Cardiac septum (tissue), 1 donor: Measurements from ENCODE around the gene CTDNEP1. TPM values are rescaled to one million over a fixed set of nuclear protein-coding genes. Genes with fewer than 3 reads are reported as not detected.

ENCODE experiments used
- DNase-seq: peaks from one replicate; pipeline ENCODE4 v3.0.0-alpha.2; 2020; ENCODE audit warnings: low spot score
- intact Hi-C: fragments of 100-400 bp; cut with DNase I; formaldehyde crosslinking; loops from one replicate; pipeline ENCODE4 v1.14.0; 2022
- total RNA-seq: library from RNA; stranded (reverse); fragmentation: NEBNext Ultra II Directional; extraction: Animal tissue kit (Norgen Biotek cat#: 25700); gene quantifications from one replicate; pipeline ENCODE4 v1.2.1, GENCODE V29; 2021
- donor health status: DM: no; HTN: no; CAD: no.

Gene CTDNEP1
- total RNA-seq, 1 donor from 2014 or later = 111 TPM

- intact Hi-C loops = loop anchor here (2.0 kb wide), 1 partner anchor 18 kb away; the partner anchor contains the start of gene PHF23
Measured at GRCh38 chr17:7220593-7221277, 30.8 kb downstream of the CTDNEP1 start.

DNA sequence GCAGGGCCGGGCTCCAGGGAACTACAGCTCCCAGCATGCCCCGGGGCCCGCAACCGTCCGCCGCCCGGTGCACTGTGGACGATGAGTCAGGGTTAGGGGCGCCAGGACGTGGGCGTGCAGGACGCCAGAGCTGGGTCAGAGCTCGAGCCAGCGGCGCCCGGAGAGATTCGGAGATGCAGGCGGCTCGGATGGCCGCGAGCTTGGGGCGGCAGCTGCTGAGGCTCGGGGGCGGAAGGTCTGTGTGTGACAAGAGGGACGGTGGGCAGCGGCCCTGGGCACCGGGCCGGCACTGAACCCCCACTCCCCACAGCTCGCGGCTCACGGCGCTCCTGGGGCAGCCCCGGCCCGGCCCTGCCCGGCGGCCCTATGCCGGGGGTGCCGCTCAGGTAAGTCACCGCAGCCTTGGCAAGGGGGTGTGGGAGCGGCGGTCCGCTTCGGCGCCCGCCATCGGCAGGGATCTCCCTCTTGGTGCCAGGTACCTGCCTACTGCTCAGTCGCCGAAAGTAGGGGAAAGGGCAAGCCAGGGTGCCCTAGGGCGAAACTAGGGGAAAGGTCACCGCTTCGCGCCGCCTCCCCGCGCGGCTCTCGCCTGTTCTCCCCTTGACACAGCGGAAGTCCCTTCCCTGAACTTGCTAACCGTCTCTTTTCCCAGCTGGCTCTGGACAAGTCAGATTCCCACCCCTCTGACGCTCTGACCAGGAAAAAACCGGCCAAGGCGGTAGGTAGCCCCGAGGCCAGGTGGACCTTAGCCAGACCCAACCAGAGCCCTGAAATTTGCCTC, 31.5 kb downstream of the CTDNEP1 start, which contains the start of the genes ACADVL and DLG4:
TSS of gene ACADVL (plus strand) at position 127 of the 781 bp plus-strand sequence. CDS start at position 174, 47 bp downstream.
TSS of gene DLG4 (minus strand) at position 25 of the 781 bp plus-strand sequence.
- intact Hi-C loops = loop anchor here (2.0 kb wide), 1 partner anchor 19 kb away; the partner anchor contains the start of gene PHF23
- DNase-seq = peak; percentile 96

More at GRCh38 chr17:7220593-7221277, 30.8 kb downstream of the CTDNEP1 start:
- peak; percentile 84 for DNase-seq

DNA sequence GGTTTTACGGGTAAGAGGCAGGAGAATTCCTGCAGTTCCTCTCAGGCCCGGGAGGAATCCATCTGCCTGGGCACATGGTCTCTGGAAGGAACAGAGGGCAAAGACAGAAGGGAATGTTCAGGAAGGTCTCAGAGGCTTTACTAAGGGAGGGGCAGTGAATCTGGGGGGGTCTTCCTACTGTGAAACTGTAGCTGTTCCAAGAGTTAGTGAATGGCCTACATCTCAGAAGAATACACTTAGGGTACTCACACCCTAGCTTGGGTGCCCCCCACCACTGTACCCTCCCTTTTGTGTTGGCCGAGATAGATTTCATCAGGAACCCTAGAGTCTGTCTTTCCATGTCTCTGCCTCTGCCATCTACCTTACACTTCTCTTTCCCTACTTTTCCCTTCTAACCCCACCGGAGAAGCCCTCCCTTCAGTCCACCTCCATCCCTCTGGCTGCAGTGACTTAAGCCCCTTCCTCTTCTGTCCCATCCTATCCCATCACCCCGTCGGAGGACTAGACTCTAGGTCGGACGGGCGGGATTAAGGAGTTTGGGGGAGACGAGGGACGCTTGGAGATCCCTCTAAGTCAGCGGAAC, 32.2 kb downstream of the CTDNEP1 start:
- DNase-seq = no peak

DNA sequence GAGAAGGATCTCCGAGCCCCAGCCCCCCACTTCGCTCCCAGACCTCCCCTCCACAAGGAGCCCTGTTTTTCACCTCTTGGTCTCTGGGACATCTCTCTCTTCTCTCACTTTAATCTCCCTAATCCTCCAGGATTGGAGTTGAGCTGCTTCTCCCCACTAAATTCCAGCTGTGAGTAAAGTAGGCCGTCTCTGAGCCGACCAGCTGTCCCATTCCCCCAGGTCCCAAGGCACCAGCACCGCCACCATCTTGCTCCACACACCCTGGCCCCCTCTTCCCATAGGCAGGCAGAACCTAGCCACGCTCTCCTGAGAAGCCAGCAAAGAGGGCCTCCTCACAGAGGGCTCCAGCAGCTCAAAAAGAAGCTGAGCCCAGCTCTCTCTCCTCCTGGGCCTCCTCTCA, 32.8 kb downstream of the CTDNEP1 start:
- no peak for DNase-seq
- intact Hi-C loops = no loop called here

More for the DNA sequence above, 32.2 kb downstream of the CTDNEP1 start:
- intact Hi-C loops = no loop called here

DNA sequence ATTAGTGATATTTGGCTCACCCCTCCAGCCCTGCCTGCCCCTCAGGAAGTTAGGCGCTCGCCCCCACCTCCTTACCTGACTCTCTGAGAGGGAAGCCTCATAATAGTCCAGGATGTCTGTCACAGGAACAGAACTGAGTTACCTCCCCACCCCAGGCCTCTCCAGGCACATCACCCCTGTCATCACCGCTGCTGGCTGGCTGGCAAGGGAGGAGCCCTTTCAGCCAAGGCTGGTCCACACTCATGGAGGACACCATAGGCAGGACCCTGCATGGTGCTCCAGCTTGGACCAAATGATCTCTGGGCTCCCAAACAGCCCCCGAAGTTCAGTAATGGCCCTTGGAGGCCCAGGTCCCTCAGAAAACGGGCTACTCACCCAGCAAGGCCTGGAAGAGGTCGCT, 33.4 kb downstream of the CTDNEP1 start:
- intact Hi-C loops = no loop called here
- no peak for DNase-seq

DNA sequence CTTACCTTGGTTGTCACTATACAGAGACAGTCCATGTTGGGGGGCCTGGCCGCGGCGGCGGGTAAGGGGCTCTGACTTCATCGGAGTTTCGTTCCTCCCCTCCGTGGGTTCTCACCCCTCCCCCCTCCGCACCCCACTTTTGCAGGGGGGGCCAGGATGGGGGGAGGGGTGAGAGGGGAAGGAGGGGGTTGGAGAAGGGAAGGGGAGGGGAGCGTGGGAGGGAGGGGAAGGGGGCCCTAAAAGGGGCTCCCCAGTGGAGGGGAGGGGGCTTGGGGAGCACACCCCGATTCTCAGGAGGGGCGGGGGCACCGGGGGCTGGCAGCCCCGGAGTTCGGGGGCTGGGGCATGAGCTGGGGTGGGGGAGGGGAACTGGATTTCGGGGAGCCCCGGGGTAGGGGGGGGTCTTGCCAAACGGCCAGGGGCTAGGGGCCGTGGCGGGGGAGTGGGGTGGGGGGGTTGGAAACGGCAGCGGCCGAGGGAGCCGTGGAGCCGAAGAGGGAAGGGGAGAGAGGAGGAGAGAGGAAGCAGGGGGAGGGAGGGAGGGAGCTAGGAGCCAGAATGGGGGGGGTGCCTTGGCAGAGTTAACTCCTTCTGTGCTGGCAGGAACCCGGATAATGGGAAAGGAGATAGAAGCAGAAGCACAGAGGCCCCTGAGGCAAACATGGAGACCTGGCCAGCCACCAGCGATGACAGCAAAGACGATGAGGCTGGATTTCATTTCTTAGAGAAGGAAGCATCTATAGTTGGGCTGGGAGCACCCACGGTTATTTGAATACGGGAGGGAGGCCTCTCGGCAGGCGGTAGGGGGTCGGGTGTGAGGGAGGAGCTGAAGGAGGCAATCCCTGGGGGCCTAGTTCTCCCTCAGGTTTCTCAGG, 34.2 kb downstream of the CTDNEP1 start:
- peak; percentile 78 for DNase-seq
- intact Hi-C loops = no loop called here

DNA sequence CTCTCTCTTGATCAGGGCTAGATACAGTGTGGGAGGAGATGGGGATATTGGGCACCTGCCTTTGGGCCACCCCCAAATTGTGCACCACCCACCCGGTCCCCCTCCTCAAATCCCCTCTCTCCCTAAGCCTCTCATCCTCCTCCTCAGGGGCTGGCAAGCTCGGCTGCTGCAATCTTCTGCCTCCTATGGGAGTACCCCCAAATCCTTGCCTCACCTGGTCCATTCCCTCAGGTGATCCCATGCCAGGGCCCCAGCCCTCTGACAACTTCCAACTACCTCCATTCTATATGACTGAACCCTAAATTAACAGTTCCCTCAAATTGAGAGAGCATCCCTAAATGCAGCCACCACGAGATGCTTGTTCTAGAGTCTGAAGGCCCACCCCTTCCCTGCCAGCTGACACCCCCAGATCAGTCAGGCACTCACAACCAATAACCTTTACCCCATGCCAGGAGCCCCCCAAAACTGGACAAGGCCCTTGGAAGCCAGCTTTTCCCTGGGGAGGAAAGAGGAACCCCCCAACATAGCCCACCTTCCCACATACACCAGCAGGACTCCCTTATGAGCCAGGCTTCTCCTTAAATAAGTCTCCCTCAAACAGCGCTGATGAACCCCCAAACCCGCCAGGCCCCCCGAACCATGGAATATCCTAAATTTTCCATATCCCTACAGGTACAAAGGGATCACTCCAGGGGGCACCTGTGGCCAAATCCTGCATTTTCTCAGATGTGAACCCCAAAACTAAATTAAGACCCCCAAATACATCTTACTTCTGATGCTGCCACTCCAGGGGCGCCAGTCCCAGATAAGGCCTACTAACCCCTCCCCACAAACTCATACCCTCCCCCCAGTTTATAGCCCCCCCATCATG, 35.1 kb downstream of the CTDNEP1 start:
- intact Hi-C loops = no loop called here
- no peak for DNase-seq

- no peak for DNase-seq
- intact Hi-C loops = no loop called here
Measured at GRCh38 chr17:7215652-7216180, 35.8 kb downstream of the CTDNEP1 start.

- no peak for DNase-seq
Measured at GRCh38 chr17:7215136-7215638, 36.3 kb downstream of the CTDNEP1 start.

DNA sequence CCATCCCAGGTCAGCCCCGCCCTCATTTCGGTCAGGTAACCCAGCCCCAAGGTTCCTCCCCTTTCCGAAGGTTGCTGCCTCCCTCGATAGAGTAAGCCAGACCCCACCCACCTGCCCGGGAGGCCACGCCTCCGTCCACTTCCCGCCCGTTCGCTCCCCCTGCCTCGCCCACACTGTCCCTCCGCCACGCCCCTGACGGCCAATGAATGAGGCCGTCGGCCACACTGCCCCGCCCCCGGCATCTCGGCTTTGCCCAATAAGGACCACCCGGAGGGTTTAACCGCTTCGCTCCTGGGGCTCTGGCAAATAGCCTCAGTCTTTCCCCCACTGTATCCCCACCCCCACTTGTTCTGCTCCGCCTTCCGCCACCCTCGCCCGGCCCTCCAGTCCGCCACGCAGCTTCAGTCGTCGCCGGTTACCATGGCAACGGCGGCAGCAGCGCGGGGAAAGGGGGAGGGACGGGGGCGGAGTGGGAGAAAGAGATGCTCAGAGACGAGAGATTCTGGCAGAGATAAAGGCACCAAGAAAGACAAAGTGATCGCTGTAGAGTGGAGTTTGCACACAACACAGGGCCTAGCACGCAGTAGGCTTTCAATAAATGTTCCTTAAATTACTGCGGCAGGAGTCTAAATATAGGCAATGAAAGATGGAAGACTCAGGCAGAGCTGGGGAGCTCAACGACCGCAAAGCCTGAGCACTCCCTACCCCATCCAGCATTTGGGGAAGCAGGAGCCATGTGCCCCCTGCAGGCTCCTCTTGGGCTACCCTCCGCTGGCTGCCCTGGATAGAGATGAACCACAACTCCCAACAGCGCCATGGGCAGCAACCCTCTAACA, 37.0 kb downstream of the CTDNEP1 start:
- DNase-seq = peak; percentile 99
- intact Hi-C loops = no loop called here

More at GRCh38 chr17:7215136-7215638, 36.3 kb downstream of the CTDNEP1 start:
- intact Hi-C loops = no loop called here

DNA sequence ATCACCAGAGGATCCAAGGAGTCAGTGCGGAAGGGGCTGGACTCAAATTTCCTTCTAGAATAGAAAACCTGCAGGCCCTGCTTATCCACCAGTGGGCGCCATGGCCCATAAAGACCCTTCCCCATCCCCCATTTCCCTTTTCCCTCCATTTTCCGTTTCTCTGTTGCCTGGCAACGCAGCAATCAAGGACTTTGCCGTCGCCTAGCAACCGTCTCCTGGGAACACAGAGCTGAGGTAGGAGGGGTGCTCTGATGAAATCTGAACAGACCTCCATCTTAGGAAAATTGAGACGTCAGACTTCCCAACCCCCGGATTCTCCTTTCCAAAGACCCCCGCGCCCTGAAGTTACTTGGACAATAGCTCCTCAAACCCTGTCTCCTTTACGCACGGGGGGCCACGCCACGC, 37.6 kb downstream of the CTDNEP1 start:
- intact Hi-C loops = no loop called here
- no peak for DNase-seq

- DNase-seq = no peak
- intact Hi-C loops = no loop called here
Measured at GRCh38 chr17:7211491-7212273, 39.9 kb downstream of the CTDNEP1 start.

GRCh38 chr17:7208754-7209460, 42.6 kb downstream of the CTDNEP1 start:
- intact Hi-C loops = no loop called here
- no peak for DNase-seq

GRCh38 chr17:7208027-7208571, 43.4 kb downstream of the CTDNEP1 start:
- intact Hi-C loops = no loop called here
- peak; percentile 73 for DNase-seq
